Measurements from ENCODE around the gene MRM3.
A peak's percentile ranks its signal among the peaks of the same experiment; 100 is the strongest.
"Not testable (repeated sequence)": the region's sequence is repeated elsewhere in the genome, so short reads cannot be mapped to it uniquely, and the experiment has no call there.

Gene MRM3

DNA sequence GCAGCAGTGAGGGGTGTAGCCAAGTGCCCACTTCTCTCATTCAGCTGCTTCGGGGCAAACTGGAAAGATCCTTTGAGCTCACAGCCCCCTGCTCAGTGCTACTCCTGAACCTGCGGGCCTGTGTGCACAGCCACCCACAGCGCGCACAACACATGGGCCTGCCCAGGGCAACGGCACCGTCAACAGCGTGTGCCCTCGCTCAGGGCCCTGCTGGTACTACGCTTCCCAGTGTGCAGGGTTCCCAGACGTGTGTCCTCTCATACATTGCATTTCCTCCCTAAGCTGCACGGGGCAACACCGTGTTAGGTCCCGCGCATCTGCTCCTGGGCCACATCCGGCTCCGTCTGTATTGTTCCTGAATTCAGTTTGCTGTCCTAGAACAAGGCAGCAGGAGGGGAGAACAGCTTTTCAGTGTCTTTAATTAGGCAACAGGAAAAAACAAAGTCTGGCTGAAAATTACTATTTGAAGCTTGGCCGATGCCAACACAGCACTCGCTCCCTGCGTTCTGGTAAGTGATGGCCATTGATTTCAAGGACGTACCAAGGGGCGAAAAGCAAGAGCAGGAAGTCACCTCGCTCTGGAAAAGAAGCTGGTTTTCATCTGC, 15.2 kb downstream of the MRM3 start:
- no peak for DNase-seq

DNA sequence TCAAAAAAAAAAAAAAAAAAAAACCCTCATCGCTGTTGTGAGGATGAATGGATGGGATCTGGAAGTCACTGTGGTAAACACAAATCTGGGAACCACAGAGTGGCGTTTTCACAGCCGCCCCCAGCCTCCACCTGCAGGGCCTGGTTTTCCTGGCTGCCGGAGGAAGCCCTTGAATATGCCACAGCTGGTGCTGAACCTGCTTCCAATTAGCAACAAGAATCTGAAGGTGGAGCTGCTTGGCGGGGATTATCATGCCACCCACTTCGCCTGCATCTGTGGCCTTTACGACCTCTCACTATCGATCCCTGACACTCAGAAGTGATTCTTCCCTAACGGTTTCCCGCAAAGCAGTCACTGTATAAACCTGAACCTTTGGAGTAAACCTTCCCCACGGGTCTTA, 16.1 kb downstream of the MRM3 start:
- DNase-seq, result peak; percentile 18

DNA sequence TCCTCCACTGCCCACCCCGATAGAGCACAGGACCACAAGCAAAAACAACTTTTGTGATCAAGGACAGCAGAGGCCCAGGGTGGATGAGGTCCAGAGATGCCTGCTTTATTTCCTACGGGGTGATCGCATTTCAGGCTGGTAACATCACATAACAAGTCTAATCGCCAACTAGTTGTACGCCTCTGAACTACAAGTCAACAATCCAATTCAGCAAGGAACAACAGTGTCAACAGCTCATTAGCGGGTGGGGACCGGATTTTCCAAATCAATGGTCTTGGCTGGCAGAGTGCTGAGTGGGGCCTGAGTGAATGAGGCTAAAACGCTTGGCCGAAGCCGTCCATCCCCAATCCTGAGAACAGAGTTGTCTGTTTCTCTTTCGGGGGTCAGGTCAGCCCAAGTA, 17.1 kb downstream of the MRM3 start:
- DNase-seq, result no peak

DNA sequence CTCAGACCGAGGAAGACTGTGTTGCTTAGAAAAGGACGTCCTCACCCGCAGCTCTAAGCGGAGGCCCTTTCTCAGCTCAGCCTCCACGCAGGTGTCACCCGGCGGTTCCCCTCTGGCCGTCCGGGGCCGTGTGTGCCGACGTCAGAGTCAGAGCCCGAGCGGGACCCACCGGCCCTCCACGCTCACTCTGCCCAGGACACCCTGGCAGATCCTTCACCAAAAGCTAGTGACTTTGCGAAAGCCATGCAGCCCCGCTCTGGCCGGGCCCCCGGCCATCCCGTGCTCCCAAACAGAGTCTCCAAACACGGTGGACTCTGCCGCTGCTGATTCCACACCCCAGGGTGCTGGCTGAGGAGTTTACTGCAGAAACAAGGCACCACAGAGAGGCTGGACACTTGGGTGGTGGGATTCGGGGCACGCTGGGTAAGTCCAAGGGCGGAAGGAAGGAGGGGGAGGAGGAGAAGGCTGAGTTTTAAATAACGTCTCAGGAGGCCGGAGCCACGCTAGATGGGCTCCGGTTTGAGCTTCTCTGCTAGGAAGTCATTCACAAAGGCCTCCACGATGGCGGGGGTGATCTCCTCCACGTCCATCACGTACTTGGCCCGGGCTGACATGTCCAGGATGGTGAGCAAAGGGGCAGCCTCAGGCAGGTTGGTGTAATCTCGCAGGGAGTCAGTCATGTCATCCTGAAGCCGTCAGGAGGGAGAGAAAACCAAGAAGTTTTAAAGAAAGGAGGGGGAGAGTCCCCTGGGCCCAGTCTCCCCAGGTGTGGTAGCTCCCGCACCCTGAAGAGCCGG, 18.5 kb downstream of the MRM3 start:
- DNase-seq, result no peak

DNA sequence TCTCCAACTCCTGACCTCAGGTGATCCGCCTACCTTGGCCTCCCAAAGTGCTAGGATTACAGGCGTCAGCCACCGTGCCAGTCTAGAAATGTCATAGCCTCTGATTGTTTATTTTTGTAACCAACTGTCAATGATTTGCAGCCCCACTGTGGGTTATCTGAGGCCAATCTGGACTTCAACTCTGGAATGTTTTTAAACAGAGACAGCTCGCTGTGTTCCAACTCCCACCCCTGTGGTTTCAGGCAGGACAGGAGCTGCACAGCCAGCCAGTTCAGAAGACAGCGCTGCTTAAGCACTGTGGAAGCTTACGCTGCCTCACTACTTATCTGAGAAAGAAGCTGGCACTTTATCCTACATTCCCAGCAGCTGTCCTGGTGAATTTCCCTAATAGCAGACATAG, 19.5 kb downstream of the MRM3 start:
- DNase-seq, result no peak

DNA sequence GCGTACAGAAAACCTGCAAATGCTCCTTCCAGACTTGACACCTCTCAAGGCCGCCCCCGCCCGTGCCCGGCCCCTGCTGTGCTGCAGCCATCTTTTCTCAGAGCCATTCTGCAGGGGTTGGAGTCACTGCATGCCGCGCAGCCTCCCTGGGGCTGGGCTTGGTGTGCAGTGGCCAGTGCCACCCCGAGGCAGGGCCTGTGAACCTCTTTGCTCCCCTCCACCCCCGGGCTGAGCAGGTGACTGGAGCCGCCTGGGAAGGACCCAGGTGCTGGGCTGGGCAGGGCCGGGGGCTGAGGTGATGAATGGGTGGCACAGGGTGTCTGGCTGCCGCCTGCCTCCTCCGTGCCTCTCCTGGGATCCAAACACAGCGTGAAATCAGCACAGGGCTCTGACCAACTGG, 20.3 kb downstream of the MRM3 start:
- DNase-seq, result no peak

DNA sequence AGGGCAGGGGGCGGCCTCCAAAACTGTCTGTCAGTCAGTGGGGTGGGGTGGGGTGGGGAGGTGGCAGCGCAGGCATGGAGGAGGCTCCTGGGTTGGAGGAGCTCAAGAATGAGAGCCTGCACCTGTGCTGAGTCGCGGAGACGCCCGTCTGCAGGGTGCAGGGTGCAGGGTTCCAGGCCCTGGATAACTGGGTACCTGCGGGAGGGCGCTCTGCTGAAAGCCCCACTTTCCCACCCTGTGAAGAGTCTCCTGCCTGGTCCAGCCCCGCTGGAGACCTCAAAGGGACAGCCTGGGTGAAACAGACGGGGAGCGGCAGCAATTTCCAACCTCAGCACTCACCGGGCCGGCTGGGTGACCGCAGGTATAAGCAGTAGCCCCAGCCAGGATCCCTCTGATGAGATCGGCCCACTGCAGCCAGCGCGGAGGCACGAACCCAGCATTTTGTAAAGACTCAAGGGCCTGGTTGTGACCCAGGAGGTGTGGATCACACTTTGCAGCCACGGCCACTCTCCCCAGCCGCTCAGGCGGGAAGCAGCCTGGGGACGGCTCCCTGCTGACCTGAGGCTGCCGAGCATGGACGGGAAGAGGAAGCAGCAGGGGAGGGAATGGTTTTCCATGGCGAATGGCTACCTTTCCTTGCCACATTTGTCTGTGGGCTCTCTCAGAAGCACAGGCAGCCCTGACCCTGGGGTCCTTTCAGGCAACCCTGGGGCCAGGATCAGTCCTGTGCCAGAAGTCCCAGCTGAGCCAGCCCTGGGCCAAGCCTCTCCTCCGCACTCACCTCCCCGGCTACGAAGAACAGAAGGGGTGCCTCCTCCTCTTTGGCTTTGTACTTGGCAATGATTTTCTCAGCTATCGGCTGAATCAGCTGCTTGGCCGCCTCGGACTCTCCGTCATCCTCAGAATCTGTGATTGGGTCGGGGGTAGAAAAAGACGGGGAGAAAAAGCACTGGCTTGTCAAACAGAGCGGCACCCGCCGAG, 21.0 kb downstream of the MRM3 start:
- DNase-seq, result no peak

DNA sequence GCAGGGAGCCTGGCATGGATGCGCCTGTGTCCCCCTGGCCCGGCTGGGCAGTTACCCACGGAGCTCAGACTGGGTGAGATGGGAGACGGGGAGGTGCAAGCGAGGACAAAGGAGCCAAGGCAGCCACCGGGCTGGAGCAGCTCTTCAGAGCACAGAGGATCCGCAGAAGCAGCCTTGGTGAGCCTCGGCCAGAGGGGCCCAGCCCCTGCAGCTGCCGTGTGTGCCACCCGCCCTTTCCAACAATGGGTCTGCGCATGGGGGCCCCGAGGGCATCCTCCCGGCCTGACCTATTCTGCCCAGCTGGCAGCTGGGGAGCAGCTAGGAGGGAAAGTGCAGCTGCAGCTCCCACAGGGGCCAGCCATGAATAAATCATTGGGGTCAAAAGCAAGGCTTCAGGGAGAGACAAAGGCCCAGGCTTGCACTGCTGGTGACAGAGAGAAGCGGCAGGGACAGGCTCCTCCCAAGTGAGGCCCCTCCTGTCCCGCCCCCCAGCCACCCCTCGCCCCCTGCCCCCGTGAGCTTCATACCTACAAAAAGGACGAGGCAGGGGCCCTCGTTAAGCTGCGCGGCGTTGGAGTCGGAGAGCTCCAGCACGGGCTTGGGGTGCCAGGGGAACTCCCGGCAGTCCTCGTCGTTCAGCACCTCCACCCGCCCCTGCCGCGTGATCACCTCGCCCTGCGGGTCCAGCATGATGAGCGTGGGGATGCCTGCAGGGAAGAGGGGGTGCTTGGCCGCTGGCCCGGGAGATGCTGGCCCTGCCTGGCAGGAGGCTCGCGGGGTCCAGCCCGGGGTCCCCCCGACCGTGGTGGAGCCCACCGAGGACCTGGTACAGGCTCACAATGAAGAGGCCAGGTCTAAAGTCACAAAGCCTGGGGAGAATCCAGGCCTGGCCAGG, 22.6 kb downstream of the MRM3 start:
- no peak for DNase-seq

DNA sequence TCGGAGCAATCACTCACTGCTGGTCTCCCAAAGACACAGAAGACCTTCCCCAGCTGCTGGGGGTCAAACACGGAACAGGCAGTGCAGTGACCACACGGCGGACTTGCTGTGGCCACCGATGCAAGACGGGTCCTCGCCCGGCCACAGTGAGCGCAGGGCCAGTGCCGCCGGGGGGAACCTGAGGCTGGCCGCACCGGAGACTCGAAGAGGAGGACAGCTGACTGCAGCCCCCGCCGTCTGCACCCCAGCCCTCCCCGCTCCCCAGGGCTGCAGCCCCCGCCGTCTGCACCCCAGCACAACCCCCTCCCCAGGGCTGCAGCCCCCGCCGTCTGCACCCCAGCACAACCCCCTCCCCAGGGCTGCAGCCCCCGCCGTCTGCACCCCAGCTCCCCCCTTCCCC, 23.7 kb downstream of the MRM3 start:
- not testable (repeated sequence) for DNase-seq

DNA sequence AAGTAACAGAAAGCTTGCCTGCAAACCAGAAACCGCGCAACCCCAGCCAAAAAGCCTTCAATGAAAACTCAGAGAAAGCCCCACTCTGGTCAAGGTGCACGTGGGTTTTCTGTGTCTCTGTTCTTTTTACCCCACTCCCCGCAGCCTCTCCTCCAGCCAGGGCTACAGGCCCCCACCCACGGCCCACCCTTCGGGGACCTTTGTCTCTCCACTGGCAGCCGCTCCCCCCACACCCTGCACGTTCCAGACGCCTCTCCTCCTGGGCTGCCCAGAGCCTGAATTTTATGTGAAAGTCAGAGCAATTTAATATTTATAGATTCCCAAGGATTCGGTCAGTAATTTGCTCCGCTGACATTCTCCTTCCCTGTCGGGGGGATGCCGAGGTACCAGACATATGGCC, 24.2 kb downstream of the MRM3 start:
- no peak for DNase-seq

DNA sequence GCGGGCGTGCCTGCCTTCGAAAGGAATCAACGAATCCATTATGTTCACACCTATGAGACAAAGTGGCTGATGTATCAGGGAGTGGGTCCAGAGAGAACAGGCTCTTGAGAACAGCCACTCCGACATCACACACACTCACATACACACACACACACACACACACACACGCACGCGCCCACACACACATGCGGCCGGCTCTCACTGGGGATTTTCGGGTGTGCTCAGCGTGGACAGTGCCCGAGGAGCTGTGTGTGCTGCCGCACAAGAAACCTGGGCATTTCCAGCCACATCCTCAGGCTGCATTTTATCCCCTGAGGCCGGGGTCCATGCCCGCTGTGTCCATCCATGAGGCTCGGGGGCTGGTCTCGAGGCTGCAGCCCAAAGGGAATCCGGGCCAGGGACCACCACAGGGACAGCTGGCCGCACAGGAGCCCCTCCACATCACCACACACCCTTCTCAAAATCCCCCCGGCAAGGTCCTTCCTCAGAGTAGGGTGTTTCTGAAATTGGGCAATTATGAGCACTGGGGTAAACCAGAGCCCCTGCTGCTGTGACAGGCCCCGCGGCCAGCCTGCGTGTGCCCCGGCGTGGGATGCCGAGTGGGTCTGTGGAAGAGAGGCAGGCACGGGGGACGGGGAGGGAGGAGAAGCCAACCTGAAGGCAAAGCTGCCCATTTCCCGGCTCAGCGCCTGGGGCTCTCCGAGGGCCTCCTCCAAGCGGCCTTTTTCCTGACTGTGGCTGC, 24.8 kb downstream of the MRM3 start:
- DNase-seq, result no peak

DNA sequence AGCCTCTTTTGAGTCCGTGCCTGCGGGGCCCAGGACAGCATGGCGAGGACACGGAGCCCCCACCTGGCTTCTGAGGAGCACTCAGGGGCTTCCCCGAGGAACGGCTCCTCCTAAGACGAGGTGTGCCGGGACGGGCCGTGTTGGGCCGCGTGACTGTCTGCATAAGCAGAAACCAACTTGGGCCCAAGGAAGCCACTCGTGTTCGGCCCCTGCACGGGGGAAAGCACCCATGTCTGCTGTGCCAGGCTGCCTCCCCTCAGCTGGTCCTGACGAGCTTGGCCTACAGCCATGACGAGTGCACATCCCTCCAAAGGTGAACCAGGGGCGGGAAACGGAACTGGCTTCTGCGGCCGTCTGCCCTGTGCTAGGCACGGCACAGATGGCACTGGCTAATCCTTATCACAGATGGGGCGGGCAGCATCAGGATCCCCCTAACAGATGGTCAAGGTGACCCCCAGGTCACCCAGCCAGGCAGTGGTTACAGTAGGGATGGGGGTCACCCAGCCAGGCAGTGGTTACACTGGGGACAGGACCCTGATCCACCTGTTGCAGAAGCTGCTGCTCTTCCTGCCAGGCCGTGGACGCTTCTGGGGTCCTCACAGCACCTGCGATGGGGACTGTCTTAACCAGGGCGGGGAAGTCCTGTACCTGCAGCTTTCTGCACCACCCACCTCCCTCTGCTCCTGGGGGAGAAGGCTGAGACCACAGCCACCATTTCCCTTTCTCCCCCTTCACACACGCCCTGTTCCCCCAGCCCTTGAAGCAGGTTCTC, 25.6 kb downstream of the MRM3 start:
- DNase-seq, result no peak

DNA sequence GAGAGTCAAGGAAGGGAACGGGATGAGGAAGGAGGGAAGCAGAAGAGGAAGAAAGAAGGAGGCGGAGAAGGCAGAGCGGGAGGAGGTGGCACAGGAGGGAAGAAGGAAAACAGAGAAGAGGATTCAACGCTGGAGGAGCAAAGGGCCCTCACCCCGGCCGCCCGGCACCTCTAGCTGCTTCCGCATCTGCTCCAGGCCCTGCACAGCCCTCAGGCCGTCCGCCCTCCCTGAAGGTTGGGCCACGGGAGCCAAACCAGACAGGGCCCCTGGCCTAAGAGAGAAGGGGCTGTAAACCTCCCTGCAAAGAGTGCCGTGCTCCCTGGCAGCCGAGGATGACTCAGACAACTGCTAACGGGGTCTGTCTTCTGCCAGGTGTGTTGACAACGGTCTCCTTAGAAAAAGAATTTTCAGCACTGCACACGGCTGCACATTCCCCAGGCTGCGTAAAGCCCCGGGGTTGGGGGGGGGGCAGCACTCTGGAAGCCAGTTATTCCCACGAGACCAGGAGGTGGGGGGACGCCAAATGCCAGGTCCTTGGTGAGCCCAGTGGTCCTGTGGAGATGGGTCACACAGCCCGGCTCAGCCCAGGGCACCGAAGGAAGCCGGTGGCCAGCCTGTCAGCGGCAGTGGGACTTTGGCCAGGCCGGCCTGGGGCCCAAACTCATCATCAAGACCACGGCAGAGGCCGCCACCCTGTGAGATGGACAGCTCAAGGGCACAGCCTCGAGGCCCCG, 29.1 kb downstream of the MRM3 start:
- DNase-seq, result no peak

DNA sequence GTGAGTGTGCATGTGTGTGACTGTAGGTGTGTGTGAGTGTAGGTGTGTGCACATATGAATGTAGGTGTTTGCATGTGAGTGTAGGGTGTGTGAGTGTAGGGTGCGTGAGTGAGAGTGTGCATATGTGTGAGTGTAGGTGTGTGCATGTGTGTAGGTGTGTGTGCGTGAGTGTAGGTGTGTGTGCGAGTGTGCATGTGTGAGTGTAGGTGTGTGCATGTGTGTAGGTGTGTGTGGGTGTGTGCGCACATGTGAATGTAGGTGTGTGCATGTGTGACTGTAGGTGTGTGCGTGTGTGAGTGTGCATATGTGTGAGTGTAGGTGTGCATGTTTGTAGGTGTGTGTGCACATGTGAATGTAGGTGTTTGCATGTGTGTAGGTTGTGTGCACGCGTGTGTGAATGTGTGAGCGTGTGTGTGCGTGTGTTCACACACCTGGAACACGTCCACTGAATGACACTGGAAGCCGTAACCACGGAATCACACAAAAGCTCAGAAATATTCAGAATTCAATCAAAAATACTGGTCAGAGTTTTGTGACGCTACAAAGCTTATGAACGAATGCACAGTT, 30.6 kb downstream of the MRM3 start:
- no peak for DNase-seq

DNA sequence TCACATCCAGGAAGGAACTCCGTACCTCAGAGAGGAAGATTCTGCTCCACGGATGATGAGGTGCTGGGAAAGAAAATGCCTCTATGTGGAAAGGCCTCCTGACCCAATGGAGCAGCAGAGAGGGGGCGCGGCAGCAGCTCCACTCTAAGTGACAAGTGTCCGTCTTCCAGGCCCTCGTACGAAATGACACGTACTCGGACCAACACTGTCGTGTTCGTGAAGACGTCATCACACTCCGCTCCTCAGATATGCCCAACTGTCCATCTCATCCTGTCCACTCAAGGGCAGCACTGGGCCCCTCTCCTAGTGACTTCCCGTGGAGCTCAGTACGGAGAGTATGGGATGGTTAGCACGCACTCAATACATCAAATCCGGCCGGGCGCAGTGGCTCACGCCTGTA, 32.2 kb downstream of the MRM3 start:
- DNase-seq, result no peak

DNA sequence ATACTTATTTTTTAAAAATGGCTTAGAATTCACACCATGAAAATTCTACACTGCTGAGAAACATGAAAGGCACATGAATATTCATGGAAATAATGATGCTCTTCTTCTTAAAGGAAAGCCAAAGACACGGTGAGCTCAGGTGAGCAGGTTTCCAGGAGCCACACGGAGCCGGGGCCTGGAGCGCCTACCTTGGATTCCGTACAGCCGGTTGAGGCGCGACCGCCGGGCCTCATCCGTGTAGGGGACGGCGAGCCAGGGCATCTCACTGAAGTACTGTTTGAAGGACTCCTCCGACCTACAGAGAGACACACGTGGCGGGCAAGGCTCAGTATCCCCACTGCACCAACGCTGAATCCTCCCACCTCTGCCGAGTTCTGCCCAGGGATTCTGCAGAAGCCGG, 37.1 kb downstream of the MRM3 start:
- DNase-seq, result no peak

DNA sequence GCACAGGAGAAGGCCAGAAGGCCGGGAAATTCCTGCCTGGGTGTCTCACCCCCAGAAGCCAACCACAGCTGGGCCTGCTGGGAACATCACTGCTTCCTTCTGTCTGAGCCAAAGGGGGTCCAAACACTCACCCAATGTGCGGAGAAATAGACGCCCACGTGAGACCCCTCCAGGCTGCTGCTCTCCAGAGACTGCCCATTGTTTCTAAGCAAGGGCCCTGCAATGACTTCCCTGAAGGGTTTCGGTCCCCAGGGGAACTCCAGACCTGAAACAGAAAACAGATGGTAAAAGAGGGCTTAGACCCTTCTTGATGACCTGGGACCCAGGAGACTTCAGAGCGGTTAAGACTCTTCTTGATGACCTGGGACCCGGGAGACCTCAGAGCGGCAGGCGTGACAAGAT, 41.3 kb downstream of the MRM3 start:
- DNase-seq, result no peak

DNA sequence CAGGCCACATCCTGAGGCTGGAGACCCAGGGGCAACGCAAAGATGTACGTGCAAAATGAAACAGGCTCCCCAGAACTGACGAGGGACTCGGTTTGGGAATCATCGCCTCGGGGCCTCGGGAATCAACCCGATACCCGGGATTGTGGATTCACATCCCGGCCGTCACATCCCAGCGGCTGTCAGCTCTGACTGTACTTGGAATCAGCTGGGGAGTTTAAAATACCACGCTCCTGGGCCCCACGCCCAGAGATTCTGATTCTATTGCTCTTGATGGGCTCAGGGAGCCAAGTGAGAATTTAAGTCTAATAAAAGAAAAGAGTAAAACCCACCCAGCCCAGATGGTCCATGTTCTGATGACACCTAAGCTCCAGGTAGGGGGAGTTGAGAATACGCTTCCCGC, 42.2 kb downstream of the MRM3 start:
- no peak for DNase-seq

DNA sequence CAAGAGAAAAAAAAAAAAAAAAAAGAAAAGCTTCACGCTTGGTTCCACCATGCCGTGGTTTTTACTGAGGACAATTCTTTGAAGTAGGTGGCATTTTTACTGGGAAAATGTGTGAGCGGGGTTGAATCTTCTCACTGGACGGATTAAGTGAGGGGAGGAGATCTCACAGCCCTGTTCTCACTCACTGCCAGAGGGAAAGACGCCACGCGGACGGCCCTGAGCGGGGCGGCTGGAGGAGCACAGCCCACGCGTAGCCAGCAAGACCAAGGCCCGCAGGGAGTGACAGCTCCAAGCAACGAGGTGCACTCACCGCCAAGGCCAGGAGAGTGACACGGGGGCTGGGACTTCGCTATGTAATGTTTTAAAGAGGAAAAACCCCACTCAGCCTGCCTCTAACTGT, 43.1 kb downstream of the MRM3 start:
- no peak for DNase-seq

DNA sequence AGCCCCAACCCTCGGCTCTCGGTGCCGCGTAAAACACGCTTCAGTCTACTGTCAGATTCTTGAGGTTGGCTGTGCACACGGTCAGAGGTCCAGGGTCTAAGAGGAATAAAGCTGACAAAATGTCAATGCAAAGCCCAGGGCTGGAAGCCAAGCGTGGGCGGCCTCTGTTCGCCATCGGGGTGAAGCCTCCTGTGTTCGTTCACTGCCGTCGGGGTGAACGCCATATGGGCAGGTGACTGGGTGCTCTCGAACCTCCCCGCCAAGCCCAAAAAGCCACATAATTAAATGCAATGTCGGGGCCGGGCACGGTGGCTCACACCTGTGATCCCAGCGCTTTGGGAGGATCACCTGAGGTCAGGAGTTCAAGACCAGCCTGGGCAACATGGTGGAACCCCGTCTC, 44.6 kb downstream of the MRM3 start:
- DNase-seq, result no peak
